ENCODE measurements around the gene POLR2F. TPM values are rescaled to one million over a fixed set of nuclear protein-coding genes. Genes with fewer than 3 reads are reported as not detected.

Gene POLR2F
- total and polyA plus RNA-seq, 9 of the 15 experiments (the other 6 are each of a cell fraction or from before 2014, with no cell fraction given) = 98.9 to 410 (median 168) TPM

- Histone ChIP-seq H3K4me1 (replicated peaks in 1 of 2; ENCODE audit: control insufficient read depth in 2 of 2, insufficient read depth in 2 of 2, low read length in 2 of 2) (peaks cover 0 to 16% of the 10 kb centered on the region in 2 experiments; a peak in 3 of 5 replicates), H3K9me3 (replicated peaks; ENCODE audit: control insufficient read depth, insufficient read depth, low read depth, low read length) (no peaks in the 10 kb centered on the region), H4K20me1 (replicated peaks; ENCODE audit: control insufficient read depth, insufficient read depth, low read length) (no peaks in the 10 kb centered on the region), H3K4me3 (no peak overlapping the region), H3K9ac (ENCODE audit: insufficient read depth in 1 of 2, low read depth in 2 of 2, low read length in 2 of 2) (no peak overlapping the region), H3K27ac (ENCODE audit: extremely low read depth, low read depth, low read length) (no peak overlapping the region), H3K36me3 (ENCODE audit: control insufficient read depth, insufficient read depth, low read length) (no peaks in the 10 kb centered on the region), H2AFZ (ENCODE audit: low read depth, low read length) (no peak overlapping the region), H3K4me2 (ENCODE audit: insufficient read depth, low read length) (no peak overlapping the region), H3K27me3 (ENCODE audit: control insufficient read depth in 2 of 2, insufficient read depth in 2 of 2, low read length in 2 of 2) (no peaks in the 10 kb centered on the region; a peak in 1 of 5 replicates), H3K9me1 (ENCODE audit: control insufficient read depth, insufficient read depth, low read length) (no peaks in the 10 kb centered on the region), H3K79me2 (ENCODE audit: control insufficient read depth, insufficient read depth, low read length) (no peaks in the 10 kb centered on the region)
- ChIA-PET CTCF (ENCODE audit: low intra/inter-chr PET ratio) (no interaction called here), POLR2A (interaction anchor here (0.6 to 1.1 kb wide), 4 partner anchors 85 to 357 kb away, joined by 3 to 4 read pairs (median 3); no protein-coding TSS in a partner anchor)
- ATAC-seq (no peak), FAIRE-seq (no peak), DNase-seq (ENCODE audit: extremely low read depth in 1 of 4, low spot score in 3 of 4) (no peak)
- 29% methylated on average over 4 of the region's 4 CpGs for WGBS (ENCODE audit: insufficient coverage, low coverage, missing lambda C conversion rate)
- in situ Hi-C loops (cut with MboI) (no loop called here), intact Hi-C loops (cut with micrococcal nuclease) (no loop called here)
- BruUV-seq (replicated peaks) = no TSS peak
- TF ChIP-seq TEAD4 (IDR thresholded peaks at IDR 0.05; ENCODE audit: low read length) (no peak), TEAD4 (CRISPR knock-in tag; IDR thresholded peaks at IDR 0.05; ENCODE audit: borderline replicate concordance) (no peak), IRF2 (CRISPR knock-in tag; IDR thresholded peaks at IDR 0.05) (no peak), HOXB6 (CRISPR knock-in tag; IDR thresholded peaks at IDR 0.05; ENCODE audit: borderline replicate concordance) (no peak), ZBED1 (IDR thresholded peaks at IDR 0.05) (no peak), FOXM1 (IDR thresholded peaks at IDR 0.05; ENCODE audit: low read depth) (no peak), FOXM1 (CRISPR knock-in tag; IDR thresholded peaks at IDR 0.05; ENCODE audit: low read depth) (no peak), AFF4 (CRISPR knock-in tag; IDR thresholded peaks at IDR 0.05) (no peak), CBX2 (IDR thresholded peaks at IDR 0.05; ENCODE audit: insufficient read depth, low read length, poor library complexity, severe bottlenecking) (no peak), NFE2L1 (tag; IDR thresholded peaks at IDR 0.05; ENCODE audit: borderline replicate concordance, low read depth) (no peak)
- TF ChIP-seq, protein P1, sequence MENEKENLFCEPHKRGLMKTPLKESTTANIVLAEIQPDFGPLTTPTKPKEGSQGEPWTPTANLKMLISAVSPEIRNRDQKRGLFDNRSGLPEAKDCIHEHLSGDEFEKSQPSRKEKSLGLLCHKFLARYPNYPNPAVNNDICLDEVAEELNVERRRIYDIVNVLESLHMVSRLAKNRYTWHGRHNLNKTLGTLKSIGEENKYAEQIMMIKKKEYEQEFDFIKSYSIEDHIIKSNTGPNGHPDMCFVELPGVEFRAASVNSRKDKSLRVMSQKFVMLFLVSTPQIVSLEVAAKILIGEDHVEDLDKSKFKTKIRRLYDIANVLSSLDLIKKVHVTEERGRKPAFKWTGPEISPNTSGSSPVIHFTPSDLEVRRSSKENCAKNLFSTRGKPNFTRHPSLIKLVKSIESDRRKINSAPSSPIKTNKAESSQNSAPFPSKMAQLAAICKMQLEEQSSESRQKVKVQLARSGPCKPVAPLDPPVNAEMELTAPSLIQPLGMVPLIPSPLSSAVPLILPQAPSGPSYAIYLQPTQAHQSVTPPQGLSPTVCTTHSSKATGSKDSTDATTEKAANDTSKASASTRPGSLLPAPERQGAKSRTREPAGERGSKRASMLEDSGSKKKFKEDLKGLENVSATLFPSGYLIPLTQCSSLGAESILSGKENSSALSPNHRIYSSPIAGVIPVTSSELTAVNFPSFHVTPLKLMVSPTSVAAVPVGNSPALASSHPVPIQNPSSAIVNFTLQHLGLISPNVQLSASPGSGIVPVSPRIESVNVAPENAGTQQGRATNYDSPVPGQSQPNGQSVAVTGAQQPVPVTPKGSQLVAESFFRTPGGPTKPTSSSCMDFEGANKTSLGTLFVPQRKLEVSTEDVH (IDR thresholded peaks at IDR 0.05; ENCODE audit: low read depth, partially characterized antibody) = no peak
- TF ChIP-seq, protein P2, sequence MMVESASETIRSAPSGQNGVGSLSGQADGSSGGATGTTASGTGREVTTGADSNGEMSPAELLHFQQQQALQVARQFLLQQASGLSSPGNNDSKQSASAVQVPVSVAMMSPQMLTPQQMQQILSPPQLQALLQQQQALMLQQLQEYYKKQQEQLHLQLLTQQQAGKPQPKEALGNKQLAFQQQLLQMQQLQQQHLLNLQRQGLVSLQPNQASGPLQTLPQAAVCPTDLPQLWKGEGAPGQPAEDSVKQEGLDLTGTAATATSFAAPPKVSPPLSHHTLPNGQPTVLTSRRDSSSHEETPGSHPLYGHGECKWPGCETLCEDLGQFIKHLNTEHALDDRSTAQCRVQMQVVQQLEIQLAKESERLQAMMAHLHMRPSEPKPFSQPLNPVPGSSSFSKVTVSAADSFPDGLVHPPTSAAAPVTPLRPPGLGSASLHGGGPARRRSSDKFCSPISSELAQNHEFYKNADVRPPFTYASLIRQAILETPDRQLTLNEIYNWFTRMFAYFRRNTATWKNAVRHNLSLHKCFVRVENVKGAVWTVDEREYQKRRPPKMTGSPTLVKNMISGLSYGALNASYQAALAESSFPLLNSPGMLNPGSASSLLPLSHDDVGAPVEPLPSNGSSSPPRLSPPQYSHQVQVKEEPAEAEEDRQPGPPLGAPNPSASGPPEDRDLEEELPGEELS (CRISPR knock-in tag; IDR thresholded peaks at IDR 0.05; ENCODE audit: borderline replicate concordance) = no peak
Observed at GRCh38 chr22:37995460-37995859, 42.0 kb downstream of the POLR2F start.
